ENCODE data around the gene EWSR1. TPM values are rescaled to one million over a fixed set of nuclear protein-coding genes. Genes with fewer than 3 reads are reported as not detected.
"Not testable (repeated sequence)": the region's sequence is repeated elsewhere in the genome, so short reads cannot be mapped to it uniquely, and the experiment has no call there.

The EWSR1 gene, protein sequence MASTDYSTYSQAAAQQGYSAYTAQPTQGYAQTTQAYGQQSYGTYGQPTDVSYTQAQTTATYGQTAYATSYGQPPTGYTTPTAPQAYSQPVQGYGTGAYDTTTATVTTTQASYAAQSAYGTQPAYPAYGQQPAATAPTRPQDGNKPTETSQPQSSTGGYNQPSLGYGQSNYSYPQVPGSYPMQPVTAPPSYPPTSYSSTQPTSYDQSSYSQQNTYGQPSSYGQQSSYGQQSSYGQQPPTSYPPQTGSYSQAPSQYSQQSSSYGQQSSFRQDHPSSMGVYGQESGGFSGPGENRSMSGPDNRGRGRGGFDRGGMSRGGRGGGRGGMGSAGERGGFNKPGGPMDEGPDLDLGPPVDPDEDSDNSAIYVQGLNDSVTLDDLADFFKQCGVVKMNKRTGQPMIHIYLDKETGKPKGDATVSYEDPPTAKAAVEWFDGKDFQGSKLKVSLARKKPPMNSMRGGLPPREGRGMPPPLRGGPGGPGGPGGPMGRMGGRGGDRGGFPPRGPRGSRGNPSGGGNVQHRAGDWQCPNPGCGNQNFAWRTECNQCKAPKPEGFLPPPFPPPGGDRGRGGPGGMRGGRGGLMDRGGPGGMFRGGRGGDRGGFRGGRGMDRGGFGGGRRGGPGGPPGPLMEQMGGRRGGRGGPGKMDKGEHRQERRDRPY
- total RNA-seq: 100 to 1,000 TPM; 257 to 320 TPM

DNA sequence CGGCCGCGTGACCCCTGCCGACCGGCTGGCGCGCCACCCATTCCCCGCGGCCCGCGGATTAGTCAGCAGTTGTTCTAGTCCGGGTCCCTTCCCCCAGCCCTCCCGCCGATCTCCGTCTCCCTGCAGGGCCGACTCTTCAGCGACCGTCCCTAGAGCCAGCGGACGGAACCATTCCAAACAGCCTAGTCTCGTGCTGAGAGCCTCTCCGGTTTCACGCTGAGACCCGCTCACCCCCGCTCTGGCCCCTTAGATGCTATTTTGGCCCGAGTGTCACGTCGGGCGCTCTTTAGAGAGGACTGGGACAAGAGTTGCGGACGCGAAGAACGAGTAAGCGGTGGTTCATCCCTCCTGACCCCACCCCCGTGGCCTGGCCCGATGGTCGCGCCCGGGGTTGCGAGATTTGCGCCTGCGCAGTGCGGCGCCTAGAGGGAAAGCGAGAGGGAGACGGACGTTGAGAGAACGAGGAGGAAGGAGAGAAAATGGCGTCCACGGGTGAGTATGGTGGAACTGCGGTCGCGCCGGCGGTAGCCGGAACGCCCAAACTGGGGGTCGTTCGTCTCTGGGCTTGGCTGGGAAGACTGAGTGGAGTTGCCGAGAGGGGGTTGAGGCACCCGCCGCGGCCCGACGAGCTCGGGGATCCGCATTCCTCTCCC lies at the start of gene EWSR1, which contains the start of gene RHBDD3:
Gene EWSR1, plus strand, starts transcription at position 411 of the 653 bp plus-strand sequence. Its CDS starts 69 bp downstream, at position 480.
Gene RHBDD3, minus strand, starts transcription at position 124 of the 653 bp plus-strand sequence. CDS start 2,355 bp downstream, outside the sequence.
- H3K9me3 Mint-ChIP-seq: no peaks in the 10 kb centered on the region
- peaks cover 48 to 64% of the 10 kb centered on the region in 2 donors for H3K36me3 Mint-ChIP-seq

DNA sequence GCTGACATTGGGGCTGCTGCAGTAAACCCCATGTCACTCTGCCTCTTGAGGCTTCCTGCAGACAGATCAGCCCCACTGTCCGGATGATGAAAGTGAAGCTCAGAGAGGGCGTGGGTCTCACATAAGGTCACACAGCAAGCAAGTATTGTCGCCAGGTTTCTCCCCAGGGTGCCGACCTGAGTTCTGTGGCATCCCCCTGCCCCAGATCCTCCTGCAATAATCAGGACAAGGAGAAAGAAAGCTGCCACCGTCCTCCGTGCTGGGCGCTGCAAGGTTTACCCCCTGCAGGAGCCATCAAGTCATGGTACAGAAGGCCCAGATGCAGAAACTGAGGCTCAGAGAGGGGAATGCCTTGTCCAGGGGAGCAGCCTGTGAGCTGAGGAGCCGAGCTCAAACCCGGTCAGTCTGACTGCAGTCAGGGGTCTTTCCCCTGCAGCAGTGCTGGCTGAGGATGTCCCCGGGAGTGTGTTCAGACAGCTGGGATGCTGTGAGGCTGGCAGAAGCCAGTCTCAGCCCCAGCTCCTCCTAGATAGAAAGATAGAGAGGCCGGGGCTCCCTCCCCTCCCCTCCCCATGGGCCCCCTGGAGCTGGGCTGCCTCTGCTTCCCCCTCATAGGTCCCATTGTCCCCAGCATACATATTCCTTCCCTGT lies 49.2 kb upstream of the EWSR1 start:
- Mint-ChIP-seq H3K36me3 (no peaks in the 10 kb centered on the region), H3K9me3 (no peaks in the 10 kb centered on the region), H3K27ac (no peak overlapping the region)
- no peak for ATAC-seq
- no peak for DNase-seq (ENCODE audit: low spot score in 2 of 2)

More for the DNA sequence above, at the start of gene EWSR1, which contains the start of gene RHBDD3:
- ATAC-seq (peak; percentile 89 to 95), DNase-seq (ENCODE audit: low spot score in 2 of 2) (peak; percentile 97 to 99)
- H3K27ac Mint-ChIP-seq: peak within 1 kb of the TSS; percentile 99

GRCh38 chr22:29219409-29219782 lies 48.7 kb upstream of the EWSR1 start:
- ATAC-seq; H3K36me3 Mint-ChIP-seq; H3K9me3 Mint-ChIP-seq; DNase-seq (ENCODE audit: low spot score in 2 of 2); H3K27ac Mint-ChIP-seq: not testable (repeated sequence)

DNA sequence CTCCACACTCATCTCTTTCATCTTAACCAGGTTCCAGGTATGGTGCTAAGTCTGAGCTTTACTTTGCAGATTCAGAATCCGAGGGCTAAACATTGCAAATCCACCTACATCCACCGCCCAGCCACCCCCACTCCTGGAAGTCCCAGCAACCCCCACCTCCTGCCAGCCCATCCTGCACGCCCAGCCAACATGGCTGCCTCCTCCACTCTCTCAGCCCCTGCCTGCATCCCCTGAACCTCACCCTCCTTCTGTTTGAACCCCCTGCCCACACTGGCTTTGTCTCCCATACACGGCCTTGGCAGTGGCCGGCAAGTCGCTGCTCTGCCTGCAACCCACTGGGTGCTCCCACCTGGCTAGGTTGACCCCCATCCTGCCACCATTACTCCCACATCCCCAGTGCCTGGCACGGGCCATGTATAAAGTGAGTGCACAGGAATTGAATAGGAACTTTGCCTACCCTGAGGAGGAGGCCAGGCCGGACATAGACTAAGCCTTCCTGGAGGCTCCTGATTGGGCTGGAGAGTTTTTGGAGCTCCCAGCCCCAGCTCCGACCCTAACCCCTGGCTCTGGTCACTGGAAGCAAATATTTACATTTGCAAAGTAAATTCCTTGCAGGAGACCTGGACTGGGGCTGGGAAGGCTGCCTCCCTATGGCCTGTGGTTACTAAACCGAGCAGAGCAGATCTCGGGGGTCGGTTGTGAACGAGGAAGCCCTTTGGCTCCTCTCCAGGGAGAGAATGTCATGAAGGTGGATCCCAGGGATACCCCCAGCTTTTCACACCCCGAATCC lies 48.0 kb upstream of the EWSR1 start:
- Mint-ChIP-seq H3K36me3 (no peaks in the 10 kb centered on the region), H3K9me3 (no peaks in the 10 kb centered on the region), H3K27ac (no peak overlapping the region)
- ATAC-seq (no peak), DNase-seq (ENCODE audit: low spot score in 2 of 2) (no peak)

DNA sequence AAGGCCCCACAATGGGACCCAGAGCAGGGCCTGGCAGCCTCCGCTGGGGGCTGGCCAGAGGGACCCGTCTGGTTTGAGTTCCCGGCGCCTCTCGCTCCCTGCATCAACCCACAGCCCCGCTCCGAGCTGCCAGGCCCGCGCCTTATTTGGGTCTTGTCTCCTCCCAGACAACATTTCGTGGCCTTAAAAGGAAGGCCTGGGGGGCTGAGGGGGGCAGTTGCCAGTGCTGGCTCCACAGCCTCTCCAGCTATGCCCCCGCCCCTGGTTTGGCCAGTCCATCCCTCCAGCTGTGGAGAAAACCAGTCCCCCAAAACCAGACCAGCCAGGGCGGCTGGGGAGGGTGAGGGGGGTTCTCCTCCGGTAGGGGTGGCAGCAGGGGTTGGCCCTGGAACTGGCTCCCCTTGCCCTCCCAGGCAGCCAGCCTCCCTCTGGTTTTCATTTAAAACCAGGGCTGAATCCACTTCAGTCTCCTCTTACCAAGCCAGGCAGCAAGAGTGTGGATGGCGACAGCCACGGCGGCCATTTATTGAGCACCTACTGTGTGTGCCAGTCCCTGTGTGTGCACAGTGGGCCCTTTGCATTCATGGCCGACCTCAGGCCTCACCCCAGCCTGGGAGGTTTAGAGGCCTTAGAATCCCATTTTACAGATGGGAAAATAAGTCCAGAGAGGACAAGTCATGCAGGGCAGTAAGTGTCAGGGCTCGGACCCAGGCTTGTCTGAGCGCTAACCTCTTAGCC lies 43.8 kb upstream of the EWSR1 start:
- no peak overlapping the region for H3K27ac Mint-ChIP-seq
- no peaks in the 10 kb centered on the region for H3K9me3 Mint-ChIP-seq
- DNase-seq (ENCODE audit: low spot score in 2 of 2) (no peak), ATAC-seq (no peak)
- H3K36me3 Mint-ChIP-seq: no peaks in the 10 kb centered on the region

GRCh38 chr22:29224859-29225410 lies 43.1 kb upstream of the EWSR1 start:
- ATAC-seq (no peak), DNase-seq (ENCODE audit: low spot score in 2 of 2) (no peak)
- Mint-ChIP-seq H3K36me3 (no peaks in the 10 kb centered on the region), H3K9me3 (no peaks in the 10 kb centered on the region), H3K27ac (no peak overlapping the region)

DNA sequence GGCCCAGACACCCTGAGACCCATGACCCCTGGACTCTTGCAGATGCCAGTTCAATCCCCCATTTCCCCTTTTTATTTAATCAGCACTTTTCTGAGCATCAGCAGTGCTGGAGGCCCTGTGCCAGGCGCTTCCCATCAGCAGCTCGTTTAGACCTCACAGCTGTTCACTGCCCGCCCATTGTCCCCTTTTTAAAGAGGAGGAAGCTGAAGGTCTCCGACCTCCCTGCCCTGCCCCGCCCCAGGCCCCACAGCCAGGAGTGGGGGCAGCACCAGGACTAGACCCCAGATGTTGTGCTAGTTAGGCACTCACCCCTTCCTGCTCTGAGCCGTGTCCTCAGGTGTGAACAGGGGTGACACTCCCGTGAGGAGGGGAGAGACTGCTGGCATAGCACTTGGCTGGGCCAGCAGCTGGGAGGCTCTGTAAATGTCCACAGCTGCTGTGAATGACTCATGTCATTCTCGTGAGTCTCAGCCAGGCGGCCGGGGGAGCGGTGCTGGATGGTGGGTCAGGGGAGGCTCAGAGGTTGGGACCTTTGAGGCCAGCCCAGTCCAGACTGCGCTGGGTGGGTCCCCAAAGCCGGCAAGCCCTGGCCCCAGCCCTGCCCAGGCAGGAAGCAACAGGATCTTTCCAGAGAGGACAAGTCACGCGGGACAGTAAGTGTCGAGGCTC lies 42.5 kb upstream of the EWSR1 start:
- no peaks in the 10 kb centered on the region for H3K9me3 Mint-ChIP-seq
- ATAC-seq: no peak
- DNase-seq (ENCODE audit: low spot score in 2 of 2): no peak
- H3K36me3 Mint-ChIP-seq: no peaks in the 10 kb centered on the region
- H3K27ac Mint-ChIP-seq: no peak overlapping the region

DNA sequence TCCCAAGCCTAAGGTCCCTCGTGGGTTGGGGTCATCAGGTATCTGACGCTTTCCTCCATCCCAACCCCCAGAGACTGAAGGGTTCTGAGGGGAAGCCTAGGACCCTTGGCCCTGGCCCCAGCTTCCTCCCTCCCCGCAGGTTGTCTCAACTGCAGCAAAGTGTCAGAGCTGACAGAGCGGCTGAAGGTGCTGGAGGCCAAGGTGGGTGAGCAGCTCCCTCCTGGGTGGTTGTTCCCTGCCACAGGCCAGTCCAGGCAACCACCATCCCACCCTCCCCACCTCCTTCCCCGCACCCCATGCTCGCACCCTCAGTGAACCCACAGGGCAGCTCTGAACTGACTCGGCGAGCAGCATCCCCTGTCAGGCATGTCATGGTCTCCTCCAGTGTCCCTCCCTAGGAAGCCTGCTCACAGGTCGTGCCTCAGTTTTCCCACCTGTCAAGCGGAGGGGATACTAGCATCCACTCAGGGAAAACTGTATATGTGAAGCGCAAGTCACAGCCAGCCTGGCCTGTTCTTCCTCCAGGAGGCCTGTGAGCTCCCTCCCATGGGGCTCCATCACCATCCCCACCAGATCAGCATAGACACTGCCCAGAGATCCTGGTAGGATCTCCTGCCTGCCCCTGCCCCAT lies 41.6 kb upstream of the EWSR1 start:
- Mint-ChIP-seq H3K9me3 (no peaks in the 10 kb centered on the region), H3K27ac (no peak overlapping the region), H3K36me3 (no peaks in the 10 kb centered on the region)
- no peak for DNase-seq (ENCODE audit: low spot score in 2 of 2)
- no peak for ATAC-seq

DNA sequence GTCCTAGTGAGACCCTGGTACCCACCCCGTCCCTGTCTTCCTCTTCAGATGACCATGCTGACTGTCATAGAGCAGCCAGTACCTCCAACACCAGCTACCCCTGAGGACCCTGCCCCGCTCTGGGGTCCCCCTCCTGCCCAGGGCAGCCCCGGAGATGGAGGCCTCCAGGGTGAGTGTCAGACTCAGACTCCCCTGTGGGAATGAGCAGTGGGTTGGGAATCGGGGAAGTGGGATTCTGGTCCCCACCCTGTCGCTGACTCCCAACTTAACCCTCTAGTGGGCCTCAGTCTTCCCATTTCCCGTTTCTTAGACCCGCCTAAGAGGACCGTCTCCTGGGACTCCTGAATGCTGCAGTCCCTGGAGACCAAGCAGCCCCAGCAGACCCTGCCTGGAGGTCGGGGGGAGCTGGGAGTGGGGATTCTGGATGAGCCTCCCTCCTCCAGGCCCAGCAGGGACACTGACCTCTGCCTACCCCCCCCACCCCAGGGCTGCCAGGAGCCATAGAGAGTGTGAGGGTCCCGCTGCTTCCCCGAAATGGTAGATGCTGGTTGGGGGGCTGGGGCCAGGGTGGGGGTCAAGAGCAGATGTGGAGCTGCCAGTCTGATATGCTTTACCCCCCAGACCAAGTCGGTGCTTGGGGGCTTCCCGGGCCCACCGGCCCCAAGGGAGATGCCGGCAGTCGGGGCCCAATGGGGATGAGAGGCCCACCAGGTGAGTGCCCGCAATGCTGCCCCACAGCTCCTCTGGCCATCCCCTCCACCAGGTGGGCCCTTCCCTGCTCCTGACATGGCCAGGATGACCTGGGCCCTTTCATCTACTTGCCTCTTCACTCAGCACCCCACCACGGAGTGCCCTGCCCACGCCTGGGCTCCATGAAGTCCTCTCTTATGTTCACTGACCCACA lies 36.8 kb upstream of the EWSR1 start:
- ATAC-seq (no peak), DNase-seq (ENCODE audit: low spot score in 2 of 2) (no peak)
- Mint-ChIP-seq H3K36me3 (no peaks in the 10 kb centered on the region), H3K9me3 (peaks cover 4 to 6% of the 10 kb centered on the region in 2 donors), H3K27ac (peak overlapping the region in 1 of 2 donors; percentile 36)

DNA sequence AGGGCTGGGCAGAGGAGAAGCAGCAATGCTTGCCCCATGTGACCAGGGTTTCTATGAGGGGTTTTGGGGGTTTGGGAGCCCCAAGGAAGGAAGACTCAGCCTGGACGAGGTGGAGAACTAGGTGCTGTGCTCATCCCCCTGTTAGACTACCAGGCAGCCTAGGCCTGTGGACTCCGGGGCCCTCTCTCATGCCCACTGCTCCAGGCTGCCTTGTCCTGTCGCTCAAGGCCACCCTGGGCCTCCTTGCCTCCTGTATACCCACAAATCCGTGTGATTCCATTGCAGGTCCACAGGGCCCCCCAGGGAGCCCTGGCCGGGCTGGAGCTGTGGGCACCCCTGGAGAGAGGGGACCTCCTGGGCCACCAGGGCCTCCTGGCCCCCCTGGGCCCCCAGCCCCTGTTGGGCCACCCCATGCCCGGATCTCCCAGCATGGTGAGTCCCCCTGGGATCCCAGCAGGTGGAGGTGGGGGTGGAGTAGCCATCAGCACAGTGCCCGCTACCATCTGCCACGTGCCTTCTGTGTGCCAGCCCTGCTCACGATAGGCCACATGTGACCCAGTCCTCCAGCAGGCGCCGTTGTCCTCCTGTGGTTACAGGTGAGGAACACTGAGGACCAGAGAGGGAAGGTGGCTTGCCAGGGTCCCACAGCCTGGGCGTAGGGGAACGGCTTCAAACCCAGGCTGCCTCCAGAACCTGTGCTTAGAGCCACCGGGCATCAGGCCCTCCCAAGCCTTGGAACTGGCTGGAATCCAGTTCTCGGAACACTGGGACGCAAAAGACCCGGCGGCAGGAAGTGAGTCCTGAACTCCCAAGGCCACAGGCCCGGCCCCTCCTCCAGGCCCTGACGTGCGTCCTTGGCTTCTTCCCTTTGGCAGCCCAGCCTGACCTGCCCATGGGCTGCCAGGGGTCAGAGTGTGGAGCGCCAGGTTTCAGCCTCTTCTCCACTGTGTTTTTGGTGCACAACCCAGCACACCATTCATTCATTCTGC lies 35.8 kb upstream of the EWSR1 start:
- ATAC-seq (no peak), DNase-seq (ENCODE audit: low spot score in 2 of 2) (no peak)
- Mint-ChIP-seq H3K9me3 (peaks cover 4 to 6% of the 10 kb centered on the region in 2 donors), H3K36me3 (no peaks in the 10 kb centered on the region), H3K27ac (peak overlapping the region in 1 of 2 donors; percentile 36)

GRCh38 chr22:29233277-29233877 lies 34.7 kb upstream of the EWSR1 start:
- Mint-ChIP-seq H3K36me3 (no peaks in the 10 kb centered on the region), H3K9me3 (peaks cover 4 to 6% of the 10 kb centered on the region in 2 donors), H3K27ac (peak overlapping the region in 1 of 2 donors; percentile 52)
- no peak for ATAC-seq
- DNase-seq (ENCODE audit: low spot score in 2 of 2): no peak

GRCh38 chr22:29240481-29240880 lies 27.6 kb upstream of the EWSR1 start:
- H3K27ac Mint-ChIP-seq; ATAC-seq; DNase-seq (ENCODE audit: low spot score in 2 of 2): not testable (repeated sequence)
- peaks cover 8 to 29% of the 10 kb centered on the region in 2 donors for H3K36me3 Mint-ChIP-seq
- H3K9me3 Mint-ChIP-seq: peaks cover 4 to 12% of the 10 kb centered on the region in 2 donors

All from activated naive CD4-positive, alpha-beta T cell treated with anti-CD3 and anti-CD28 coated beads, Interleukin-2, amount 50 U/mL, for 72 hours (primary cell).